CD4-positive, alpha-beta T cell treated with Interleukin-12 subunit alpha and Interleukin-12 subunit beta, for 1 hour (primary cell): ENCODE measurements around the gene FAM111B.
A peak's percentile ranks its signal among the peaks of the same experiment; 100 is the strongest.

Experiments
- DNase-seq: peaks from one replicate; pipeline ENCODE4 v3.0.0-alpha.2; 2020

The FAM111B gene

DNA sequence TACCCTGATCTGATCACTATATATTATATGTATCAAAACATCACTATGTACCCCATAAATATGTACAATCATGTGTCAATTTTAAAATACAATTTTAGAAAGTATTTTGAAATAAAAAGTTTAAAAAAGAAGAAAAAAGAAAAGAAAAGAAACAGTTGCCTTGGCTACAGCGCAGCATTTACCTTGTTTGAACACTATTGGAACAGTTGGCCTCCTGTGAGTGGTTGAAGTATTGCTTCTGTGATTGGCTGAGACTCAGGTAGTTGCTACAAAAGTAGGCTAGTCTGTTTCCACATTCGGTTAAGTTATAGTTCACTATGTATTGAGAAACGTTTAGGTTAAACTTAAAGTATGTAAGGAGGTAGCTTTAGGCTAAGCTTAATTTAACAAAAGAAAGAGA, 57.0 kb downstream of the FAM111B start:
- DNase-seq = no peak

DNA sequence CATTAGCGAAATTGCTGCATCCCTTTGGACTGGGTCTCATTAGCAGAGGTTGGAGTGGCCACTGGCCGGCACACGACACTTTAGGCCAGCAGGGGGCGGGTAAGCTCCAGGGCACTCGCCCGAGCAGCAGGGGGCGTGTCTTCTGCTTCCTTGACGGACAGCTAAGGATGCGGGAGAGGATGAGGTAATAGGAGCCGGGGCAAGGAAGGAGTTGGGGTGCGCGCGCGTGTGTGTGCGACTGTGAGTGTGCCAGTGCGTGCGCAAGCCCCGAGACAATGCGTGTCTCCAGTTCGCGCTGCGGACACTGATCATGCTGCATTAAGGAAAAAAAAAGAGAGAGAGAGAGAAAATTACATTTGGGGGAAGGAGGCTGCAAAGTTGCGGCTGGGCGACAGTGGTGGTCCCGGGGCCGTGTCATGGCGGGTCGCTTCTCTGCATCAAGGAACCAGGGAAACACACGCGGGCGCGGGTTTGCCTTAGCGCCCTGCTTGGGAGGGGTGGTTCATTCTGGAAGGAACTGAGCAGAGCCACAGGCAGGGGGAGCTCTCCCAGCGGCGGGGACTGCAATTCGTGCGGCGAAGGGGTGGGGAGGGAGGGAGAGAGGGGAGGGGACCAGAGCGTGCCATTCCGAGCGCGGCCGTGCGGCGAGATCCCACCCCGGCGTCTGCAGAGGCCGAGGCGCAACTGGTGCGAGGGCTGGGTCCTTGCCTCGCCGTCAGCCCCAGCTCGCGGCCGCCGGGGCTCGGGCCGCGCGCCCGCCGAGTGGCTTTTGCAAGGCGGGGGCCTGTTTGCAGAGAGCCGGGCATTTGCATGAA, 64.7 kb downstream of the FAM111B start, which contains the start of gene DTX4:
Gene DTX4 (plus strand): TSS at position 625 of the 815 bp plus-strand sequence. CDS start 464 bp downstream, outside the sequence.
- peak; percentile 89 for DNase-seq

DNA sequence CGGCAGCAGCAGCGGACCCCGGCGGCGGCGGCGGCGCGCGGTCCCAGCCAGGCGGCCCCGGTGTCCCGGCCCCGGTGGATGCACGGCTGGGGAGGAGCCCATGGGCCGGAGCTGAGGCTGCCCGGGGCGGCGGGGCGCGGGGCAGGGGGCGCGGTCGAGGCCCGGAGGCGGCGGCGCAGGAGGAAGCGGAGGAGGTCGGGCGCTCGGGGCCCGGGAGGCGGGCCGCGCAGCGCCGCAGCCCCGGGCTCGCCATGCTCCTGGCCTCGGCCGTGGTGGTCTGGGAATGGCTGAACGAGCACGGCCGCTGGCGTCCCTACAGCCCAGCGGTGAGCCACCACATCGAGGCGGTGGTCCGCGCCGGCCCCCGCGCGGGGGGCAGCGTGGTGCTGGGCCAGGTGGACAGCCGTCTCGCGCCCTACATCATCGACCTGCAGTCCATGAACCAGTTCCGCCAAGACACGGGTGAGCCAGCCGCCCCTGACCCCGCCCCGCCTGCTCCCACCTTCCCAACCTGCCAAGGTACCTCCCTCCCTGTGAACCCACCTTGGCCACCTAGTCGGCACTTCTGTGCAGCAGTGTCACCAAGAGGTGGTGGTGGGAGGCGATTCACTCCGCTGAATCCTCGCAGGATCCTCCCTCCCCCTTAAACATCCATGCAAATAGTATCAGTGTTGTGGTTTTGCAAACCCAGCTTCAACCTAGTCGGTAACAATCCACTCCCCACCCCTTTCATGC, 65.5 kb downstream of the FAM111B start:
- peak; percentile 23 for DNase-seq

DNA sequence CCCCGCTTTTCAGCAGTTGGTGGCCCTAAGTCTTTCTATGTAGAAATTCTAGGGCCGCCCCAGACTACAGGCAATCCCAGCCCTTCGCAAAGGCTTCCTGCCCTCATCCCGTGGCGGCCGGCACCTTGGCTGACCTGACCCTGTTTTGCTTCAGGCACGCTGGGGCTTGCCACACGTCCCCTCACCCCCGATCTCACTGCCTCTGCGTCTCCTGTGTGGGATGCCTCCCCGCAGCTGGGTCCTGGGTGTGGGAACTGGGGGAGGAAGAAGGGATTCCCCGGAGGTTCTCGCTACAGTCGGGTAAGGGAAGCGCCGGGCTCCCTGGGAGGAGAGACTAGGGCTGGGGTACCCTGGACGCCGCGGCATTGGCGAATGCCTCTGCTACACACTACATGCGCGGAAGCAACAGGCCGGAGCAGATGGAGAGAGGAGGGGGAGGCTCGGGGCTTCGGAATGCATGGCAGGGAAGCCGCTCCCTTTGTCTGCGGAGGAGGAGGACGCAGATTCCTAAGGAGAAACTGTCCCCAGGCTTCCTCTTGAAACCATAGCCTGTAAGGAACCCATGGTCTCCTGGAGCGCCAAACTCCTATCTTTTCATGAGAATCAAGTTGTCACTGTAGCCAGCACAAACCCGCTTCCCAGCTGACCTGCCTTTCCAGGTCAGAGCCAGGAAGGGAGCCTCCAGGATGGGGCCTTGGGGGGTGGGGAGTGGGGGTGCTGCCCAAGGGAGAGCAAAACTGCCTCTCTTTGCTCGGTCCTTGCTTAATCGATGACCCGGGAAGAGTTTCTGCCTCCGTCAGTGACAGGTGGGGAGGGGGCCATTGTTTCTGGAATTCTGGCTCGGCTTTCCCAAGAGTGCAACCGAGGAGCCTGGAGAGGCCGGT, 66.3 kb downstream of the FAM111B start:
- DNase-seq = no peak

DNA sequence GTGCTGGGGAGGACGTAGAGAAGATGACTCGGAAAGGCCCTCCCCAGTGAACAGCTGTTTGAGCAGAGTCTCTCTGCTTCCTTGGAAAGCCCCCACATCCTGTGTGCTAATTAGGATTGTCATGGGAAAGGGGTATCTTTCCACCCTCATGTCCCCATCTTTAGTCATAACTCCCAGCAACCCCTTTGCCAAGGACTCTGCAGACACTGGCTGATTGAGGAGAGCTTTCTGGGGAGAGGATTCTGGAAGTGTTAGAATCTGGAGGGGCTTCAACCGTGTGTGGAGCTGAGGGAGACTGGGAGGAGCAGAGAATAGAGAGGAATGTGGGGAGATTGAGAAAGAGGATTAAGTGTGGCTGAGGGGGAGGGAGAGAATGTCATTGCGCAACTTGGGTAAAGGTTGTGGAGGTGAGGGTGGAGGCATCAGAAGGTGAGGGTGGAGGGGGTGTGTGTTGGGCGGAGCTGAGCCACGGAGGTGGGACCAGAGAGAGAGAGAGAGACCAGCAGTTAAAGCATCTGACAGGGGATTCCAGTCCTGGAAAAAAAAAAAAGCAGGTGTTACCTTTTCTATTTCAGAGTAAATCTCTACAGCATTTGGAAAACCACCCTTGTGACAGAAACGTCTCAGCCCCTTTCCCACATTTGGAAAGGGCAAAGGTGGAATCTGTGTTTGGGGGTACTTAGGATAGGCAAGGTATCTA, 67.1 kb downstream of the FAM111B start:
- no peak for DNase-seq

DNA sequence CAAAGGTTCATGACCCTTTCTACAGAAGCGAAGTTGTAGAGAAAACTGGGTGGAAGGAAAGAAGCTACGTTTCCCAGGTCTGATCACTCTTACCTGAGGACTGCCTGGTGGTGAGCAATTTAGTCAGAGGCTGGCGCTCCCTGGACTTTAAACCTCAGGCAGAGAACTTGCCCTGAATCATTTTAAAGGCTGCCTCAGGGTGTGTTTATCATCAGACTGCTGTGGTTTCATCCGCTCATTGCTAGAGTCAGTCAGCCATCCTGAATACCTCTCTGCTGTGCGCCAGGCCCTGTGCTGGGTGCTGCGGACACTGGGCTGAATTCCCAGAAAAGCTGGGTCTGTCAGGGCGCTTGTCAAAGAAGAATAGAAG, 67.6 kb downstream of the FAM111B start:
- DNase-seq = no peak

DNA sequence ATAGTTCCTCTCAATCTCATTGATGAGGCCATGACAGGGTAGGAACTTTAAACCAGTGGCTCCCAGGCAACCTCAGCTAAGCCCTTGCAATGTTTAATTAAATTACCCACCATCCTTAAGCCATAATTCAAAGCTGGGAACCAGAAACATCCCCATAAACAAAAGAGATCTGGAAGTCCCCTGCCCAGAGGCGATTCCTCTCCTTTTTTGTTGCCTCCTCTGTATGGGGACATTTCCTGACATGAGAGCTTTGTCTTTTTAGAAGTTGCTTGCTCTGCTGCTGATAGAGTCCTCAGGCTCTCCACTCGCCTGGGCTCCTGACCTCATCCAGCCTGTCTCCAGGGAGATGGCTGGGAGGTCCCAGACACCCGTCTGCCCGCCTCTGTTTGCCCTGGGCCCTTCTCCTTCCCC, 68.1 kb downstream of the FAM111B start:
- DNase-seq = no peak

DNA sequence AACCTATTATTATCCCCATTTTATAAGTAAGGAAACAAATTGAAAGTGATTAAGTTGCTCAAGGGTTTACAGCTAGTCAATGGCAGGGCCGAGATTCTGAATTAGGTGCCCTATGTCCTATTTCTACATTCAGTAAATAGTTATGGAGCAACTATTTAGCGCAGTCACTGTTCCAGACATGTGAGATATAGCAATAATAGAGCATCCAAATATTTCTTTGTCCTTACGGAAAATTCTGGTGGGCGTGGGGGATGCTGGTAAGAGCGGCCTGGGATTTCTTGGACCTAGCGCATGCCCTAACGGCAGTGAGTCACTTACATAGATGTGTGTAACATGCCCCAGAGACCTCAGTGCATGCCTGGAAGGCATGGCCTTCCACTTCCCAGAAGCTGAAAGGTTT, 69.3 kb downstream of the FAM111B start:
- no peak for DNase-seq
